HepG2 (cell line): ENCODE data around the gene BRSK2. TPM values are rescaled to one million over a fixed set of nuclear protein-coding genes. Genes with fewer than 3 reads are reported as not detected.

Experiments
- MATR3 ChIP-seq: sonication (generic); formaldehyde crosslinking; IDR thresholded peaks from 2 replicates; pipeline ENCODE4 v1.4.0; 2020; ENCODE audit warnings: missing genetic modification reagents
- RBAK ChIP-seq: sonication (generic); formaldehyde crosslinking; IDR thresholded peaks from 2 replicates; pipeline ENCODE4 v1.5.1; 2020; ENCODE audit warnings: mild to moderate bottlenecking, missing genetic modification reagents
- ZKSCAN8 ChIP-seq: IDR thresholded peaks from 2 replicates; pipeline ENCODE4 v1.6.1; 2016; ENCODE audit warnings: borderline replicate concordance, missing genetic modification reagents, missing compliant biosample characterization
- ZNF766 ChIP-seq: sonication (generic); formaldehyde crosslinking; IDR thresholded peaks from 2 replicates; pipeline ENCODE4 v1.5.0; 2020; ENCODE audit warnings: missing genetic modification reagents, borderline replicate concordance
- polyA plus RNA-seq, 8 experiments: library from polyadenylated mRNA; depleted of rRNA in 3 of 8; stranded (reverse) in 7 of 8; unstranded in 1 of 8; fragments of >200 nt; fragmentation: Illumina TruSeq in 4 of 8; extraction: Trizol in 4 of 8; gene quantifications; 2 replicates each; pipeline versions ENCODE4 v1.2.1 to v1.2.3, GENCODE V29; 2011 to 2016; ENCODE audit warnings: low read depth in 4 of 8, missing spikeins in 1 of 8, mixed read lengths in 1 of 8; ENCODE audit not compliant: insufficient read depth in 1 of 8
- total RNA-seq, 5 experiments: library from RNA; depleted of rRNA; stranded (reverse); fragments of >200 nt; fragmentation: Illumina TruSeq; extraction: Trizol; gene quantifications; 2 replicates each; pipeline ENCODE4 v1.2.3, GENCODE V29; 2016; ENCODE audit warnings: low read depth in 1 of 5
- TF ChIP-seq, protein P1 (sequence below): sonication (generic); formaldehyde crosslinking; IDR thresholded peaks from 2 replicates; pipeline ENCODE4 v1.4.0; 2020; ENCODE audit warnings: missing genetic modification reagents, borderline replicate concordance
- TF ChIP-seq, protein P2 (sequence below): sonication (generic); formaldehyde crosslinking; IDR thresholded peaks from 2 replicates; pipeline ENCODE4 v1.5.1; 2020; ENCODE audit warnings: mild to moderate bottlenecking, missing genetic modification reagents, borderline replicate concordance

BRSK2 gene
- total and polyA plus RNA-seq, 2 of the 13 experiments (the other 11 are each of a cell fraction or from before 2014, with no cell fraction given) = 0.74 to 1.1 TPM

DNA sequence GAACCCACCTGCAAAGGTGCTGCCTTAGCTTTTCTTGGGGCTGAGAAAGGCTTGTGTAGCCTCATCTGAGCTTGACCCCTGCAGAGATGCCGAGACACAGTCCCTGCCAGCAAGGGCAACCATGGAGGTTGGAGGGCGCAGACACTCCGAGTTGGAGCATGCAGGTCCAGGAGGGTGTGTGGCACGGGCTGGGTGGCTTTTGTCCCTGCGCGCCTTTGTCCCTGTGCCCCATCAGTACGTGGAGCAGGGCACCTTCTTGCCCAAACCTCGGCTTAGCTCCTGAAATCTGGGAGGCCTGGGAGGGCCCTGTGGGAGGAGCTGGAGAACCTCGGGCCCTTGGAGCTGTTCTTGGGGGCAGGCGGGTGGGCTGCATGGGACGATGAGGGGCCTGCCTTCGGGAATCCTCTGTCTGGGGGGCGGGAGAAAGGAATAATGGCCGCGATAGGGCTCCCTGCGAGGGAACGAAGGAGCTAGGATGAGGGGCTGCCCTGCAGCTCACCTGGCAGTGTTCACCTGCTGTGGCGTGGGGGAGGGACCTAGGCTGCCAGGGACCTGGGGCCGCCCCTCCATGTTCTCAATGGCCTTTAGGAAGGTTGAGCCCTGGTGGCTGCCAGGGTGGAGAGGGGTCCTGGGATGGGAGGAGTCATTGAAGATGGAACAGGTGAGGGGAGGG is 3.4 kb downstream of the BRSK2 start (continued):
- TF ChIP-seq ZNF766 (CRISPR knock-in tag) (no peak), RBAK (CRISPR knock-in tag) (no peak), ZKSCAN8 (CRISPR knock-in tag) (no peak), MATR3 (CRISPR knock-in tag) (no peak)
- TF ChIP-seq, protein P1, sequence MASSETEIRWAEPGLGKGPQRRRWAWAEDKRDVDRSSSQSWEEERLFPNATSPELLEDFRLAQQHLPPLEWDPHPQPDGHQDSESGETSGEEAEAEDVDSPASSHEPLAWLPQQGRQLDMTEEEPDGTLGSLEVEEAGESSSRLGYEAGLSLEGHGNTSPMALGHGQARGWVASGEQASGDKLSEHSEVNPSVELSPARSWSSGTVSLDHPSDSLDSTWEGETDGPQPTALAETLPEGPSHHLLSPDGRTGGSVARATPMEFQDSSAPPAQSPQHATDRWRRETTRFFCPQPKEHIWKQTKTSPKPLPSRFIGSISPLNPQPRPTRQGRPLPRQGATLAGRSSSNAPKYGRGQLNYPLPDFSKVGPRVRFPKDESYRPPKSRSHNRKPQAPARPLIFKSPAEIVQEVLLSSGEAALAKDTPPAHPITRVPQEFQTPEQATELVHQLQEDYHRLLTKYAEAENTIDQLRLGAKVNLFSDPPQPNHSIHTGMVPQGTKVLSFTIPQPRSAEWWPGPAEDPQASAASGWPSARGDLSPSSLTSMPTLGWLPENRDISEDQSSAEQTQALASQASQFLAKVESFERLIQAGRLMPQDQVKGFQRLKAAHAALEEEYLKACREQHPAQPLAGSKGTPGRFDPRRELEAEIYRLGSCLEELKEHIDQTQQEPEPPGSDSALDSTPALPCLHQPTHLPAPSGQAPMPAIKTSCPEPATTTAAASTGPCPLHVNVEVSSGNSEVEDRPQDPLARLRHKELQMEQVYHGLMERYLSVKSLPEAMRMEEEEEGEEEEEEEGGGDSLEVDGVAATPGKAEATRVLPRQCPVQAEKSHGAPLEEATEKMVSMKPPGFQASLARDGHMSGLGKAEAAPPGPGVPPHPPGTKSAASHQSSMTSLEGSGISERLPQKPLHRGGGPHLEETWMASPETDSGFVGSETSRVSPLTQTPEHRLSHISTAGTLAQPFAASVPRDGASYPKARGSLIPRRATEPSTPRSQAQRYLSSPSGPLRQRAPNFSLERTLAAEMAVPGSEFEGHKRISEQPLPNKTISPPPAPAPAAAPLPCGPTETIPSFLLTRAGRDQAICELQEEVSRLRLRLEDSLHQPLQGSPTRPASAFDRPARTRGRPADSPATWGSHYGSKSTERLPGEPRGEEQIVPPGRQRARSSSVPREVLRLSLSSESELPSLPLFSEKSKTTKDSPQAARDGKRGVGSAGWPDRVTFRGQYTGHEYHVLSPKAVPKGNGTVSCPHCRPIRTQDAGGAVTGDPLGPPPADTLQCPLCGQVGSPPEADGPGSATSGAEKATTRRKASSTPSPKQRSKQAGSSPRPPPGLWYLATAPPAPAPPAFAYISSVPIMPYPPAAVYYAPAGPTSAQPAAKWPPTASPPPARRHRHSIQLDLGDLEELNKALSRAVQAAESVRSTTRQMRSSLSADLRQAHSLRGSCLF = no peak
- TF ChIP-seq, protein P2, sequence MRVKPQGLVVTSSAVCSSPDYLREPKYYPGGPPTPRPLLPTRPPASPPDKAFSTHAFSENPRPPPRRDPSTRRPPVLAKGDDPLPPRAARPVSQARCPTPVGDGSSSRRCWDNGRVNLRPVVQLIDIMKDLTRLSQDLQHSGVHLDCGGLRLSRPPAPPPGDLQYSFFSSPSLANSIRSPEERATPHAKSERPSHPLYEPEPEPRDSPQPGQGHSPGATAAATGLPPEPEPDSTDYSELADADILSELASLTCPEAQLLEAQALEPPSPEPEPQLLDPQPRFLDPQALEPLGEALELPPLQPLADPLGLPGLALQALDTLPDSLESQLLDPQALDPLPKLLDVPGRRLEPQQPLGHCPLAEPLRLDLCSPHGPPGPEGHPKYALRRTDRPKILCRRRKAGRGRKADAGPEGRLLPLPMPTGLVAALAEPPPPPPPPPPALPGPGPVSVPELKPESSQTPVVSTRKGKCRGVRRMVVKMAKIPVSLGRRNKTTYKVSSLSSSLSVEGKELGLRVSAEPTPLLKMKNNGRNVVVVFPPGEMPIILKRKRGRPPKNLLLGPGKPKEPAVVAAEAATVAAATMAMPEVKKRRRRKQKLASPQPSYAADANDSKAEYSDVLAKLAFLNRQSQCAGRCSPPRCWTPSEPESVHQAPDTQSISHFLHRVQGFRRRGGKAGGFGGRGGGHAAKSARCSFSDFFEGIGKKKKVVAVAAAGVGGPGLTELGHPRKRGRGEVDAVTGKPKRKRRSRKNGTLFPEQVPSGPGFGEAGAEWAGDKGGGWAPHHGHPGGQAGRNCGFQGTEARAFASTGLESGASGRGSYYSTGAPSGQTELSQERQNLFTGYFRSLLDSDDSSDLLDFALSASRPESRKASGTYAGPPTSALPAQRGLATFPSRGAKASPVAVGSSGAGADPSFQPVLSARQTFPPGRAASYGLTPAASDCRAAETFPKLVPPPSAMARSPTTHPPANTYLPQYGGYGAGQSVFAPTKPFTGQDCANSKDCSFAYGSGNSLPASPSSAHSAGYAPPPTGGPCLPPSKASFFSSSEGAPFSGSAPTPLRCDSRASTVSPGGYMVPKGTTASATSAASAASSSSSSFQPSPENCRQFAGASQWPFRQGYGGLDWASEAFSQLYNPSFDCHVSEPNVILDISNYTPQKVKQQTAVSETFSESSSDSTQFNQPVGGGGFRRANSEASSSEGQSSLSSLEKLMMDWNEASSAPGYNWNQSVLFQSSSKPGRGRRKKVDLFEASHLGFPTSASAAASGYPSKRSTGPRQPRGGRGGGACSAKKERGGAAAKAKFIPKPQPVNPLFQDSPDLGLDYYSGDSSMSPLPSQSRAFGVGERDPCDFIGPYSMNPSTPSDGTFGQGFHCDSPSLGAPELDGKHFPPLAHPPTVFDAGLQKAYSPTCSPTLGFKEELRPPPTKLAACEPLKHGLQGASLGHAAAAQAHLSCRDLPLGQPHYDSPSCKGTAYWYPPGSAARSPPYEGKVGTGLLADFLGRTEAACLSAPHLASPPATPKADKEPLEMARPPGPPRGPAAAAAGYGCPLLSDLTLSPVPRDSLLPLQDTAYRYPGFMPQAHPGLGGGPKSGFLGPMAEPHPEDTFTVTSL (CRISPR knock-in tag) = no peak
